H9 (cell line): Measurements from ENCODE around the gene KLHL20. TPM values are rescaled to one million over a fixed set of nuclear protein-coding genes. Genes with fewer than 3 reads are reported as not detected.

Experiments
- DNase-seq: peaks from one replicate; pipeline ENCODE4 v3.0.0-alpha.2; 2017
- H2AFZ ChIP-seq: one replicate; pipeline ENCODE4 v1.6.1; 2013; ENCODE audit warnings: mild to moderate bottlenecking, low read length, control low read depth, moderate library complexity
- H2AK5ac ChIP-seq: 2 replicates; pipeline ENCODE4 v1.6.1; 2013; ENCODE audit warnings: low read length, control low read depth, mixed read lengths; ENCODE audit not compliant: insufficient read length
- H2BK120ac ChIP-seq: one replicate; pipeline ENCODE4 v1.6.1; 2013; ENCODE audit warnings: low read depth, mild to moderate bottlenecking, low read length, control low read depth, inconsistent platforms; ENCODE audit not compliant: poor library complexity, severe bottlenecking
- H2BK12ac ChIP-seq: 2 replicates; pipeline ENCODE4 v1.6.1; 2013; ENCODE audit warnings: low read length, control low read depth, mixed read lengths, low read depth; ENCODE audit not compliant: insufficient read length
- H2BK15ac ChIP-seq: 2 replicates; pipeline ENCODE4 v1.6.1; 2013; ENCODE audit warnings: low read depth, low read length, control low read depth
- H2BK20ac ChIP-seq: one replicate; pipeline ENCODE4 v1.6.1; 2013; ENCODE audit warnings: low read depth, mild to moderate bottlenecking, low read length, control low read depth, inconsistent platforms; ENCODE audit not compliant: poor library complexity, severe bottlenecking
- H2BK5ac ChIP-seq: 2 replicates; pipeline ENCODE4 v1.6.1; 2013; ENCODE audit warnings: low read length, control low read depth, mixed read lengths; ENCODE audit not compliant: insufficient read length
- H3K14ac ChIP-seq: 2 replicates; pipeline ENCODE4 v1.6.1; 2013; ENCODE audit warnings: low read length, control low read depth; ENCODE audit not compliant: insufficient read depth
- H3K18ac ChIP-seq: 2 replicates; pipeline ENCODE4 v1.6.1; 2013; ENCODE audit warnings: low read depth, mild to moderate bottlenecking, mixed read lengths, low read length, control low read depth; ENCODE audit not compliant: insufficient read length
- H3K23ac ChIP-seq: 2 replicates; pipeline ENCODE4 v1.6.1; 2013; ENCODE audit warnings: low read length, control low read depth, mixed read lengths, low read depth; ENCODE audit not compliant: insufficient read length
- H3K23me2 ChIP-seq: 2 replicates; pipeline ENCODE4 v1.6.1; 2013; ENCODE audit warnings: low read depth, mild to moderate bottlenecking, mixed read lengths, low read length, control low read depth; ENCODE audit not compliant: insufficient read length, poor library complexity, severe bottlenecking
- H3K27ac ChIP-seq: 2 replicates; pipeline ENCODE4 v1.5.1; 2013; ENCODE audit warnings: low read length, control low read depth, mixed read lengths, low read depth; ENCODE audit not compliant: insufficient read length
- H3K27me3 ChIP-seq: 2 replicates; pipeline ENCODE4 v1.6.1; 2013; ENCODE audit warnings: low read length, control low read depth, inconsistent platforms; ENCODE audit not compliant: insufficient read depth
- H3K4ac ChIP-seq: 2 replicates; pipeline ENCODE4 v1.6.1; 2013; ENCODE audit warnings: low read depth, mild to moderate bottlenecking, control low read depth, inconsistent platforms, low read length, moderate library complexity
- H3K4me1 ChIP-seq: 2 replicates; pipeline ENCODE4 v1.6.1; 2013; ENCODE audit warnings: low read length, control low read depth, inconsistent platforms; ENCODE audit not compliant: insufficient read depth
- H3K4me2 ChIP-seq: 2 replicates; pipeline ENCODE4 v1.6.1; 2013; ENCODE audit warnings: low read length, control low read depth, mixed read lengths; ENCODE audit not compliant: insufficient read length, insufficient read depth
- H3K56ac ChIP-seq: 2 replicates; pipeline ENCODE4 v1.6.1; 2013; ENCODE audit warnings: low read depth, mild to moderate bottlenecking, mixed read lengths, low read length, control low read depth; ENCODE audit not compliant: insufficient read length
- H3K79me1 ChIP-seq: 2 replicates; pipeline ENCODE4 v1.6.1; 2013; ENCODE audit warnings: low read depth, mild to moderate bottlenecking, moderate library complexity, low read length, control low read depth, inconsistent platforms; ENCODE audit not compliant: insufficient read depth, poor library complexity, severe bottlenecking
- H3K79me2 ChIP-seq: 2 replicates; pipeline ENCODE4 v1.6.1; 2013; ENCODE audit warnings: low read length, control low read depth, inconsistent platforms; ENCODE audit not compliant: insufficient read depth
- H3K9ac ChIP-seq: 2 replicates; pipeline ENCODE4 v1.6.1; 2013; ENCODE audit warnings: low read length, control low read depth, mixed read lengths; ENCODE audit not compliant: insufficient read length; ENCODE audit errors: extremely low read depth
- H3K9me3 ChIP-seq: one replicate; pipeline ENCODE4 v1.6.1; 2013; ENCODE audit warnings: low read depth, low read length, inconsistent platforms; ENCODE audit not compliant: control insufficient read depth
- H3T11ph ChIP-seq: one replicate; pipeline ENCODE4 v1.6.1; 2013; ENCODE audit warnings: mild to moderate bottlenecking, low read length, control low read depth, inconsistent platforms
- H4K20me1 ChIP-seq: one replicate; pipeline ENCODE4 v1.6.1; 2013; ENCODE audit not compliant: control insufficient read depth, insufficient read length, insufficient read depth
- H4K5ac ChIP-seq: 2 replicates; pipeline ENCODE4 v1.6.1; 2013; ENCODE audit warnings: low read depth, mild to moderate bottlenecking, mixed read lengths, low read length, control low read depth; ENCODE audit not compliant: insufficient read length
- H4K8ac ChIP-seq: replicated peaks from 2 replicates; pipeline ENCODE4 v1.6.1; 2013; ENCODE audit warnings: low read length, control low read depth, mixed read lengths, low read depth; ENCODE audit not compliant: insufficient read length
- H4K91ac ChIP-seq: 2 replicates; pipeline ENCODE4 v1.6.1; 2013; ENCODE audit warnings: low read depth, mild to moderate bottlenecking, moderate library complexity, mixed read lengths, low read length, control low read depth; ENCODE audit not compliant: insufficient read length
- H3K27ac Mint-ChIP-seq, 3 experiments: 2 replicates in 2 of 3; 3 replicates in 1 of 3; pipeline ENCODE4 v1.8.0; 2020 to 2021; ENCODE audit warnings: mixed read lengths in 3 of 3, mild to moderate bottlenecking in 1 of 3, moderate library complexity in 1 of 3
- H3K27me3 Mint-ChIP-seq: 2 replicates; pipeline ENCODE4 v1.8.0; 2021; ENCODE audit warnings: low read depth, mild to moderate bottlenecking, moderate library complexity, mixed read lengths
- H3K36me3 Mint-ChIP-seq, 3 experiments: 2 replicates in 2 of 3; 3 replicates in 1 of 3; pipeline ENCODE4 v1.8.0; 2020 to 2021; ENCODE audit warnings: low read depth in 3 of 3, mixed read lengths in 3 of 3; ENCODE audit not compliant: insufficient read depth in 1 of 3
- H3K4me1 Mint-ChIP-seq, 2 experiments: 2 replicates each; pipeline ENCODE4 v1.8.0; 2020; ENCODE audit warnings: mixed read lengths in 2 of 2
- H3K4me3 Mint-ChIP-seq, 2 experiments: 2 replicates in 1 of 2; 3 replicates in 1 of 2; pipeline ENCODE4 v1.8.0; 2020 to 2021; ENCODE audit warnings: mild to moderate bottlenecking in 2 of 2, mixed read lengths in 2 of 2, moderate library complexity in 1 of 2
- H3K9me3 Mint-ChIP-seq, 2 experiments: 2 replicates in 1 of 2; 3 replicates in 1 of 2; pipeline ENCODE4 v1.8.0; 2020; ENCODE audit warnings: mild to moderate bottlenecking in 2 of 2, mixed read lengths in 2 of 2, moderate library complexity in 1 of 2
- CTCF ChIP-seq: fragments of 200-600 bp; sonication (generic); conservative IDR thresholded peaks from 3 replicates; pipeline ENCODE4 v1.8.0; 2021; ENCODE audit warnings: antibody characterized with exemption, mild to moderate bottlenecking
- WGBS: extraction: QIAGEN DNeasy Blood & Tissue Kit; methylation state at CpG from one replicate; pipeline ENCODE4 v1.1.7; 2013; ENCODE audit warnings: missing lambda C conversion rate, low lambda C conversion rate, mixed read lengths; ENCODE audit not compliant: insufficient read length; ENCODE audit errors: extremely low coverage; 5-methylcytosine and 5-hydroxymethylcytosine counted together
- total RNA-seq: library from RNA; stranded (reverse); gene quantifications from 2 replicates; pipeline ENCODE4 v1.2.1, GENCODE V29; 2021

Gene KLHL20
- total RNA-seq, 1 experiment from 2014 or later, result 12.2 TPM

GRCh38 chr1:173771560-173771959, 56.8 kb downstream of the KLHL20 start:
- no peak overlapping the region for H3K18ac ChIP-seq
- TF ChIP-seq CTCF, result no peak
- H3K9me3 Mint-ChIP-seq, result no peaks in the 10 kb centered on the region
- H3K27me3 Mint-ChIP-seq, result no peaks in the 10 kb centered on the region
- no peak overlapping the region for H3K4ac ChIP-seq
- H2BK12ac ChIP-seq, result no peak overlapping the region
- no peak overlapping the region for H3K27ac Mint-ChIP-seq
- H3K79me2 ChIP-seq, result no peaks in the 10 kb centered on the region
- H2BK120ac ChIP-seq, result no peak overlapping the region
- H3K4me3 Mint-ChIP-seq, result no peak overlapping the region
- no peak overlapping the region for H3K4me2 ChIP-seq
- DNase-seq, result no peak
- H2AFZ ChIP-seq, result no peak overlapping the region
- no peak overlapping the region for H2BK5ac ChIP-seq
- H4K8ac ChIP-seq, result no peak overlapping the region
- H3K36me3 Mint-ChIP-seq, result peaks cover 0 to 13% (median 0%) of the 10 kb centered on the region in 3 experiments; a peak in 4 of 7 replicates
- no peaks in the 10 kb centered on the region for H3K4me1 ChIP-seq
- no peaks in the 10 kb centered on the region for H4K20me1 ChIP-seq
- no peak overlapping the region for H3K23ac ChIP-seq
- no peak overlapping the region for H3T11ph ChIP-seq
- no peak overlapping the region for H2BK20ac ChIP-seq
- H3K9me3 ChIP-seq, result no peaks in the 10 kb centered on the region
- no peaks in the 10 kb centered on the region for H3K4me1 Mint-ChIP-seq
- H3K27ac ChIP-seq, result no peak overlapping the region
- H3K27me3 ChIP-seq, result no peaks in the 10 kb centered on the region
- no peaks in the 10 kb centered on the region for H3K79me1 ChIP-seq
- no peaks in the 10 kb centered on the region for H3K23me2 ChIP-seq
- WGBS, result no CpG with 5 or more reads among the region's 1 CpG
- no peak overlapping the region for H3K9ac ChIP-seq
- H3K14ac ChIP-seq, result no peak overlapping the region
- no peak overlapping the region for H2AK5ac ChIP-seq
- no peak overlapping the region for H2BK15ac ChIP-seq
- H4K91ac ChIP-seq, result no peak overlapping the region
- H3K56ac ChIP-seq, result no peak overlapping the region
- no peak overlapping the region for H4K5ac ChIP-seq
